Measurements from ENCODE around the gene PINLYP. TPM values are rescaled to one million over a fixed set of nuclear protein-coding genes. Genes with fewer than 3 reads are reported as not detected.

The PINLYP gene
- total RNA-seq, 1 experiment from 2014 or later, result 6.4 TPM

GRCh38 chr19:43616306-43616705, 40.7 kb downstream of the PINLYP start (continued):
- no peak for TF ChIP-seq MAX (CRISPR knock-in tag; IDR thresholded peaks at IDR 0.05)
- TF ChIP-seq CDX4 (CRISPR knock-in tag; IDR thresholded peaks at IDR 0.05; ENCODE audit: borderline replicate concordance), result no peak

- ATAC-seq (no peak), DNase-seq (ENCODE audit: low spot score) (no peak)
- Mint-ChIP-seq H3K27ac (no peak overlapping the region), H3K36me3 (peaks cover 24% of the 10 kb centered on the region), H3K27me3 (ENCODE audit: low read depth) (no peaks in the 10 kb centered on the region; the same call in 1 of the 2 replicates), H3K4me3 (no peak overlapping the region), H3K9me3 (peaks cover 23% of the 10 kb centered on the region), H3K4me1 (peaks cover 12% of the 10 kb centered on the region)
- TF ChIP-seq SP1 (CRISPR knock-in tag; conservative IDR thresholded peaks at IDR 0.05), result no peak
- TF ChIP-seq ZMAT4 (CRISPR knock-in tag; IDR thresholded peaks at IDR 0.05), result no peak
- no peak for TF ChIP-seq CREM (CRISPR knock-in tag; IDR thresholded peaks at IDR 0.05)
- no peak for TF ChIP-seq ZNF396 (CRISPR knock-in tag; IDR thresholded peaks at IDR 0.05; ENCODE audit: borderline replicate concordance)
- no peak for TF ChIP-seq NR3C1 (CRISPR knock-in tag; conservative IDR thresholded peaks at IDR 0.05; ENCODE audit: low read depth)
- TF ChIP-seq HMGXB4 (CRISPR knock-in tag; IDR thresholded peaks at IDR 0.05), result no peak
- TF ChIP-seq ZNF138 (CRISPR knock-in tag; conservative IDR thresholded peaks at IDR 0.05), result no peak
- TF ChIP-seq MXD4 (CRISPR knock-in tag; IDR thresholded peaks at IDR 0.05; ENCODE audit: borderline replicate concordance), result no peak
- no peak for TF ChIP-seq NFATC4 (CRISPR knock-in tag; IDR thresholded peaks at IDR 0.05)
- no peak for TF ChIP-seq ATF1 (CRISPR knock-in tag; IDR thresholded peaks at IDR 0.05)
- TF ChIP-seq NR2C2 (CRISPR knock-in tag; IDR thresholded peaks at IDR 0.05), result no peak
- no peak for TF ChIP-seq JAZF1 (CRISPR knock-in tag; IDR thresholded peaks at IDR 0.05)
- no peak for TF ChIP-seq CDX4 (CRISPR knock-in tag; IDR thresholded peaks at IDR 0.05; ENCODE audit: borderline replicate concordance)
- TF ChIP-seq ZSCAN18 (CRISPR knock-in tag; IDR thresholded peaks at IDR 0.05), result no peak
- CTCF ChIA-PET, result interaction anchor here (1.2 to 1.6 kb wide), 2 partner anchors 22 to 51 kb away, joined by 3 to 5 read pairs; no protein-coding TSS in a partner anchor
- POLR2A ChIA-PET, result no interaction called here
Measured at GRCh38 chr19:43616954-43617353, 41.4 kb downstream of the PINLYP start.

GRCh38 chr19:43618921-43619261, 43.3 kb downstream of the PINLYP start:
- peak; percentile 14 for ATAC-seq
- Mint-ChIP-seq H3K4me1 (peaks cover 18% of the 10 kb centered on the region), H3K36me3 (peaks cover 5% of the 10 kb centered on the region), H3K27ac (peak overlapping the region; percentile 91), H3K27me3 (ENCODE audit: low read depth) (no peaks in the 10 kb centered on the region), H3K9me3 (0 out of 2 replicates have a peak, but pooled peaks cover 5% of the 10 kb centered on the region), H3K4me3 (peak overlapping the region; percentile 74)
- ChIA-PET POLR2A (no interaction called here), CTCF (interaction anchor here (1.6 kb wide), 1 partner anchor 50 kb away, joined by 3 read pairs; no protein-coding TSS in a partner anchor)
- DNase-seq (ENCODE audit: low spot score), result no peak
- TF ChIP-seq EMX1 (CRISPR knock-in tag; IDR thresholded peaks at IDR 0.05) (no peak), FOXK1 (CRISPR knock-in tag; IDR thresholded peaks at IDR 0.05) (peak; percentile 33; the same call in 1 of the 2 replicates), ARID4B (CRISPR knock-in tag; IDR thresholded peaks at IDR 0.05; ENCODE audit: borderline replicate concordance) (0 out of 2 replicates have a peak, but pooled peaks have one; percentile 33), CTCF (IDR thresholded peaks at IDR 0.05) (no peak), E2F5 (CRISPR knock-in tag; IDR thresholded peaks at IDR 0.05) (no peak)

Measured in WTC11 (cell line).